HEK293 (cell line): ENCODE data around the gene SYS1.
A peak's percentile ranks its signal among the peaks of the same experiment; 100 is the strongest.

Experiments
- CTCF ChIA-PET: fragments of 350-600 bp; formaldehyde crosslinking; extraction: SDS; loops from one replicate; lab custom pipeline; 2021; ENCODE audit warnings: antibody characterized with exemption; lab: Yijun Ruan, JAX
- POLR2A ChIA-PET: fragments of 300-600 bp; formaldehyde crosslinking; extraction: SDS; loops from one replicate; lab custom pipeline; 2020; ENCODE audit warnings: antibody characterized with exemption, inconsistent platforms; lab: Yijun Ruan, JAX
- H3K27ac ChIP-seq: fragments of 200-500 bp; sonication (Bioruptor generic); 2 replicates; pipeline ENCODE4 v1.5.1; 2014; ENCODE audit warnings: low read depth, low read length, control low read depth, inconsistent platforms; ENCODE audit errors: extremely low read depth
- H3K36me3 ChIP-seq, 2 experiments: fragments of 200-500 bp in 1 of 2; sonication (Bioruptor generic) in 1 of 2; 1 replicate in 1 of 2; 2 replicates in 1 of 2; pipeline ENCODE4 v1.5.1; 2014 to 2017; ENCODE audit warnings: inconsistent platforms in 2 of 2, low read length in 2 of 2; ENCODE audit not compliant: control insufficient read depth in 2 of 2, insufficient read depth in 1 of 2
- H3K4me1 ChIP-seq: fragments of 200-500 bp; sonication (Bioruptor generic); 2 replicates; pipeline ENCODE4 v1.5.1; 2014; ENCODE audit warnings: mild to moderate bottlenecking, low read length, inconsistent platforms; ENCODE audit not compliant: control insufficient read depth, insufficient read depth
- H3K4me3 ChIP-seq: 2 replicates; pipeline ENCODE4 v1.5.1; 2011; ENCODE audit warnings: low read depth, mild to moderate bottlenecking, control low read depth, low read length, moderate library complexity
- H3K9me3 ChIP-seq: fragments of 200-500 bp; sonication (Bioruptor generic); 2 replicates; pipeline ENCODE4 v1.5.1; 2014; ENCODE audit warnings: low read depth, low read length, inconsistent platforms; ENCODE audit not compliant: control insufficient read depth, insufficient read depth
- GLIS1 ChIP-seq: fragments of 450-650 bp; formaldehyde crosslinking; IDR thresholded peaks from 2 replicates; pipeline ENCODE4 v1.5.1; 2016; ENCODE audit warnings: missing biosample characterization, missing genetic modification characterization
- KLF1 ChIP-seq: fragments of 450-650 bp; formaldehyde crosslinking; IDR thresholded peaks from 2 replicates; pipeline ENCODE4 v1.5.1; 2016; ENCODE audit warnings: missing biosample characterization, missing genetic modification characterization
- KLF16 ChIP-seq: fragments of 450-650 bp; formaldehyde crosslinking; IDR thresholded peaks from 2 replicates; pipeline ENCODE4 v1.5.1; 2017; ENCODE audit warnings: missing biosample characterization, missing genetic modification characterization
- KLF8 ChIP-seq: fragments of 450-650 bp; formaldehyde crosslinking; IDR thresholded peaks from 2 replicates; pipeline ENCODE4 v1.5.1; 2016; ENCODE audit warnings: missing biosample characterization, missing genetic modification characterization
- SCRT1 ChIP-seq: fragments of 450-650 bp; formaldehyde crosslinking; IDR thresholded peaks from 2 replicates; pipeline ENCODE4 v1.5.1; 2016; ENCODE audit warnings: missing biosample characterization, missing genetic modification characterization, borderline replicate concordance
- ZBTB21 ChIP-seq: fragments of 450-650 bp; formaldehyde crosslinking; IDR thresholded peaks from 2 replicates; pipeline ENCODE4 v1.5.1; 2017; ENCODE audit warnings: missing biosample characterization, missing genetic modification characterization
- ZBTB48 ChIP-seq: fragments of 450-650 bp; formaldehyde crosslinking; IDR thresholded peaks from 2 replicates; pipeline ENCODE4 v1.5.1; 2016; ENCODE audit warnings: missing biosample characterization, missing genetic modification characterization
- ZFP41 ChIP-seq: fragments of 450-650 bp; formaldehyde crosslinking; IDR thresholded peaks from 2 replicates; pipeline ENCODE4 v1.5.1; 2016; ENCODE audit warnings: missing biosample characterization, missing genetic modification characterization, borderline replicate concordance
- ZFP69B ChIP-seq: fragments of 450-650 bp; formaldehyde crosslinking; IDR thresholded peaks from 2 replicates; pipeline ENCODE4 v1.5.1; 2016; ENCODE audit warnings: missing biosample characterization, missing genetic modification characterization
- ZNF114 ChIP-seq: fragments of 450-650 bp; formaldehyde crosslinking; IDR thresholded peaks from 2 replicates; pipeline ENCODE4 v1.5.0; 2017; ENCODE audit warnings: missing biosample characterization, missing genetic modification characterization
- ZNF146 ChIP-seq: fragments of 450-650 bp; formaldehyde crosslinking; IDR thresholded peaks from 2 replicates; pipeline ENCODE4 v1.5.1; 2016; ENCODE audit warnings: missing biosample characterization, missing genetic modification characterization
- ZNF157 ChIP-seq: fragments of 450-650 bp; formaldehyde crosslinking; IDR thresholded peaks from 2 replicates; pipeline ENCODE4 v1.5.1; 2016; ENCODE audit warnings: missing biosample characterization, missing genetic modification characterization
- ZNF175 ChIP-seq: fragments of 450-650 bp; formaldehyde crosslinking; IDR thresholded peaks from 2 replicates; pipeline ENCODE4 v1.5.1; 2016; ENCODE audit warnings: missing biosample characterization, missing genetic modification characterization
- ZNF239 ChIP-seq: fragments of 450-650 bp; formaldehyde crosslinking; IDR thresholded peaks from 2 replicates; pipeline ENCODE4 v1.5.1; 2016; ENCODE audit warnings: missing biosample characterization, missing genetic modification characterization
- ZNF24 ChIP-seq: fragments of 450-650 bp; formaldehyde crosslinking; IDR thresholded peaks from 2 replicates; pipeline ENCODE4 v1.5.1; 2016; ENCODE audit warnings: missing biosample characterization, missing genetic modification characterization
- ZNF324 ChIP-seq: fragments of 450-650 bp; formaldehyde crosslinking; IDR thresholded peaks from 2 replicates; pipeline ENCODE4 v1.5.1; 2016; ENCODE audit warnings: missing biosample characterization, missing genetic modification characterization
- ZNF335 ChIP-seq: fragments of 450-650 bp; formaldehyde crosslinking; conservative IDR thresholded peaks from 2 replicates; pipeline ENCODE4 v1.5.1; 2016; ENCODE audit warnings: missing biosample characterization, missing genetic modification characterization
- ZNF341 ChIP-seq: fragments of 450-650 bp; formaldehyde crosslinking; IDR thresholded peaks from 2 replicates; pipeline ENCODE4; 2016; ENCODE audit warnings: low read depth, missing biosample characterization, missing genetic modification characterization
- ZNF423 ChIP-seq: fragments of 450-650 bp; formaldehyde crosslinking; IDR thresholded peaks from 2 replicates; pipeline ENCODE4 v1.5.1; 2016; ENCODE audit warnings: missing biosample characterization, missing genetic modification characterization
- ZNF488 ChIP-seq: fragments of 450-650 bp; formaldehyde crosslinking; IDR thresholded peaks from 2 replicates; pipeline ENCODE4 v1.5.1; 2016; ENCODE audit warnings: missing biosample characterization, missing genetic modification characterization
- ZNF501 ChIP-seq: fragments of 450-650 bp; formaldehyde crosslinking; IDR thresholded peaks from 2 replicates; pipeline ENCODE4 v1.5.1; 2016; ENCODE audit warnings: missing biosample characterization, missing genetic modification characterization
- ZNF664 ChIP-seq: fragments of 450-650 bp; formaldehyde crosslinking; IDR thresholded peaks from 2 replicates; pipeline ENCODE4 v1.5.1; 2016; ENCODE audit warnings: missing biosample characterization, missing genetic modification characterization
- ZNF670 ChIP-seq: fragments of 450-650 bp; formaldehyde crosslinking; IDR thresholded peaks from 2 replicates; pipeline ENCODE4 v1.5.1; 2016; ENCODE audit warnings: missing biosample characterization, missing genetic modification characterization, low read depth
- ZNF747 ChIP-seq: fragments of 450-650 bp; formaldehyde crosslinking; IDR thresholded peaks from 2 replicates; pipeline ENCODE4 v1.5.1; 2016; ENCODE audit warnings: missing biosample characterization, missing genetic modification characterization
- ZNF791 ChIP-seq: fragments of 450-650 bp; formaldehyde crosslinking; IDR thresholded peaks from 2 replicates; pipeline ENCODE4 v1.5.1; 2016; ENCODE audit warnings: missing biosample characterization, missing genetic modification characterization
- ZSCAN5A ChIP-seq: fragments of 450-650 bp; formaldehyde crosslinking; IDR thresholded peaks from 2 replicates; pipeline ENCODE4 v1.5.1; 2016; ENCODE audit warnings: missing biosample characterization, missing genetic modification characterization
- TF ChIP-seq, protein P1 (sequence below): fragments of 450-650 bp; formaldehyde crosslinking; conservative IDR thresholded peaks from 2 replicates; pipeline ENCODE4 v1.5.1; 2016; ENCODE audit warnings: low read depth, missing biosample characterization, missing genetic modification characterization
- TF ChIP-seq, protein P2 (sequence below): fragments of 450-650 bp; formaldehyde crosslinking; IDR thresholded peaks from 2 replicates; pipeline ENCODE4 v1.5.1; 2016; ENCODE audit warnings: missing biosample characterization, missing genetic modification characterization

SYS1 gene

GRCh38 chr20:45415822-45416637 lies 53.1 kb downstream of the SYS1 start, which contains the start of gene PIGT (continued):
- TF ChIP-seq, protein P1, sequence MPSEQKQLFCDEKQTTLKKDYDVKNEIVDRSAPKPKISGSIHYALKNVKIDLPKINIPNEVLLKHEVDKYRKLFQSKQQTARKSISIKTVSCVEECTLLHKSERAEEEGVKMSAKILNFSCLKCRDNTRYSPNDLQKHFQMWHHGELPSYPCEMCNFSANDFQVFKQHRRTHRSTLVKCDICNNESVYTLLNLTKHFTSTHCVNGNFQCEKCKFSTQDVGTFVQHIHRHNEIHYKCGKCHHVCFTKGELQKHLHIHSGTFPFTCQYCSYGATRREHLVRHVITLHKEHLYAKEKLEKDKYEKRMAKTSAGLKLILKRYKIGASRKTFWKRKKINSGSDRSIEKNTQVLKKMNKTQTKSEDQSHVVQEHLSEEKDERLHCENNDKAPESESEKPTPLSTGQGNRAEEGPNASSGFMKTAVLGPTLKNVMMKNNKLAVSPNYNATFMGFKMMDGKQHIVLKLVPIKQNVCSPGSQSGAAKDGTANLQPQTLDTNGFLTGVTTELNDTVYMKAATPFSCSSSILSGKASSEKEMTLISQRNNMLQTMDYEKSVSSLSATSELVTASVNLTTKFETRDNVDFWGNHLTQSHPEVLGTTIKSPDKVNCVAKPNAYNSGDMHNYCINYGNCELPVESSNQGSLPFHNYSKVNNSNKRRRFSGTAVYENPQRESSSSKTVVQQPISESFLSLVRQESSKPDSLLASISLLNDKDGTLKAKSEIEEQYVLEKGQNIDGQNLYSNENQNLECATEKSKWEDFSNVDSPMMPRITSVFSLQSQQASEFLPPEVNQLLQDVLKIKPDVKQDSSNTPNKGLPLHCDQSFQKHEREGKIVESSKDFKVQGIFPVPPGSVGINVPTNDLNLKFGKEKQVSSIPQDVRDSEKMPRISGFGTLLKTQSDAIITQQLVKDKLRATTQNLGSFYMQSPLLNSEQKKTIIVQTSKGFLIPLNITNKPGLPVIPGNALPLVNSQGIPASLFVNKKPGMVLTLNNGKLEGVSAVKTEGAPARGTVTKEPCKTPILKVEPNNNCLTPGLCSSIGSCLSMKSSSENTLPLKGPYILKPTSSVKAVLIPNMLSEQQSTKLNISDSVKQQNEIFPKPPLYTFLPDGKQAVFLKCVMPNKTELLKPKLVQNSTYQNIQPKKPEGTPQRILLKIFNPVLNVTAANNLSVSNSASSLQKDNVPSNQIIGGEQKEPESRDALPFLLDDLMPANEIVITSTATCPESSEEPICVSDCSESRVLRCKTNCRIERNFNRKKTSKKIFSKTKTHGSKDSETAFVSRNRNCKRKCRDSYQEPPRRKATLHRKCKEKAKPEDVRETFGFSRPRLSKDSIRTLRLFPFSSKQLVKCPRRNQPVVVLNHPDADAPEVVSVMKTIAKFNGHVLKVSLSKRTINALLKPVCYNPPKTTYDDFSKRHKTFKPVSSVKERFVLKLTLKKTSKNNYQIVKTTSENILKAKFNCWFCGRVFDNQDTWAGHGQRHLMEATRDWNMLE, result peak; percentile 95
- TF ChIP-seq KLF1 (tag by site-specific recombination) (no peak), ZNF501 (tag by site-specific recombination) (no peak), ZNF146 (tag by site-specific recombination) (no peak), ZNF747 (no peak), ZNF423 (tag by site-specific recombination) (no peak), ZNF24 (tag by site-specific recombination) (no peak), ZBTB21 (peak; percentile 28; the same call in 1 of the 2 replicates), ZNF324 (tag by site-specific recombination) (no peak), ZNF664 (no peak), ZNF670 (no peak), ZNF488 (tag by site-specific recombination) (no peak), KLF8 (tag by site-specific recombination) (peak; percentile 29; the same call in 1 of the 2 replicates), ZNF239 (tag by site-specific recombination) (no peak), ZNF335 (tag by site-specific recombination) (peak; percentile 92), ZFP41 (tag by site-specific recombination) (no peak), ZNF114 (tag by site-specific recombination) (no peak)

DNA sequence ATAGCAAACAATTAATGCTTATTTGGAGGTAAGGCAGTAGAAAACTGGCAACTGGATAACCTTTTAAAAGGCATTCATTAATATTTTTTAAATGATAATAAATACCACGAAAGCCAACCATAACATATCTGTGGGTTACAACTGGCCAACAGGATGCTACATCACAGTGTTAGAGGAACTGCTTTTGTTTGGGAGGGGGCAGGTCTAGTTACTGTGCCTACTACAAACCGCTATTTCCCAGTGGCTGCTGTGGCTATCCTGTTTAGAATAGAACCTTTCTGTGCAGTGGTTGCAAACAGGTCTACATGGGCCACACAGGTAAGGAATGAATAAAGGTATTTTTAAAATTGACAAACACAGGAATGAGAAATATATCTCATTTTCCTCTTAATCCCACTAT lies 54.0 kb downstream of the SYS1 start:
- Histone ChIP-seq H3K27ac (no peak overlapping the region), H3K4me1 (no peaks in the 10 kb centered on the region; the same call in 1 of the 2 replicates), H3K4me3 (peak overlapping the region; percentile 95), H3K9me3 (no peaks in the 10 kb centered on the region), H3K36me3 (peaks cover 3 to 39% of the 10 kb centered on the region in 2 experiments; a peak in 2 of 3 replicates)
- CTCF ChIA-PET, result interaction anchor here (1.2 to 2.1 kb wide), 4 partner anchors 9 to 43 kb away, joined by 4 to 13 read pairs (median 11); partner anchors contain the start of gene DBNDD2
- POLR2A ChIA-PET, result interaction anchor here (1.7 to 2.5 kb wide), 3 partner anchors 10 to 24 kb away, joined by 5 to 22 read pairs (median 5); no protein-coding TSS in a partner anchor
- TF ChIP-seq ZNF791 (tag by site-specific recombination), result no peak
- no peak for TF ChIP-seq ZNF341 (tag by site-specific recombination)
- no peak for TF ChIP-seq KLF16 (tag by site-specific recombination)
- no peak for TF ChIP-seq GLIS1
- TF ChIP-seq SCRT1 (tag by site-specific recombination), result no peak
- TF ChIP-seq ZNF157 (tag by site-specific recombination), result no peak
- TF ChIP-seq ZNF175 (tag by site-specific recombination), result no peak
- TF ChIP-seq ZFP69B (tag by site-specific recombination), result no peak
- no peak for TF ChIP-seq ZSCAN5A (tag by site-specific recombination)
- no peak for TF ChIP-seq ZBTB48 (tag by site-specific recombination)
- TF ChIP-seq, protein P2, sequence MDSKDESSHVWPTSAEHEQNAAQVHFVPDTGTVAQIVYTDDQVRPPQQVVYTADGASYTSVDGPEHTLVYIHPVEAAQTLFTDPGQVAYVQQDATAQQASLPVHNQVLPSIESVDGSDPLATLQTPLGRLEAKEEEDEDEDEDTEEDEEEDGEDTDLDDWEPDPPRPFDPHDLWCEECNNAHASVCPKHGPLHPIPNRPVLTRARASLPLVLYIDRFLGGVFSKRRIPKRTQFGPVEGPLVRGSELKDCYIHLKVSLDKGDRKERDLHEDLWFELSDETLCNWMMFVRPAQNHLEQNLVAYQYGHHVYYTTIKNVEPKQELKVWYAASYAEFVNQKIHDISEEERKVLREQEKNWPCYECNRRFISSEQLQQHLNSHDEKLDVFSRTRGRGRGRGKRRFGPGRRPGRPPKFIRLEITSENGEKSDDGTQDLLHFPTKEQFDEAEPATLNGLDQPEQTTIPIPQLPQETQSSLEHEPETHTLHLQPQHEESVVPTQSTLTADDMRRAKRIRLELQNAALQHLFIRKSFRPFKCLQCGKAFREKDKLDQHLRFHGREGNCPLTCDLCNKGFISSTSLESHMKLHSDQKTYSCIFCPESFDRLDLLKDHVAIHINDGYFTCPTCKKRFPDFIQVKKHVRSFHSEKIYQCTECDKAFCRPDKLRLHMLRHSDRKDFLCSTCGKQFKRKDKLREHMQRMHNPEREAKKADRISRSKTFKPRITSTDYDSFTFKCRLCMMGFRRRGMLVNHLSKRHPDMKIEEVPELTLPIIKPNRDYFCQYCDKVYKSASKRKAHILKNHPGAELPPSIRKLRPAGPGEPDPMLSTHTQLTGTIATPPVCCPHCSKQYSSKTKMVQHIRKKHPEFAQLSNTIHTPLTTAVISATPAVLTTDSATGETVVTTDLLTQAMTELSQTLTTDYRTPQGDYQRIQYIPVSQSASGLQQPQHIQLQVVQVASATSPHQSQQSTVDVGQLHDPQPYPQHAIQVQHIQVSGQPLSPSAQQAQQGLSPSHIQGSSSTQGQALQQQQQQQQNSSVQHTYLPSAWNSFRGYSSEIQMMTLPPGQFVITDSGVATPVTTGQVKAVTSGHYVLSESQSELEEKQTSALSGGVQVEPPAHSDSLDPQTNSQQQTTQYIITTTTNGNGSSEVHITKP (tag by site-specific recombination), result no peak
